IPS DF 4.7 (cell line): ENCODE data around the gene SECTM1.

Experiments
- DNase-seq: peaks from one replicate; pipeline ENCODE4 v3.0.0-alpha.2; 2013; ENCODE audit warnings: low spot score; ENCODE audit errors: extremely low read depth

Gene SECTM1

GRCh38 chr17:82328994-82329507 lies 4.5 kb downstream of the SECTM1 start:
- no peak for DNase-seq

DNA sequence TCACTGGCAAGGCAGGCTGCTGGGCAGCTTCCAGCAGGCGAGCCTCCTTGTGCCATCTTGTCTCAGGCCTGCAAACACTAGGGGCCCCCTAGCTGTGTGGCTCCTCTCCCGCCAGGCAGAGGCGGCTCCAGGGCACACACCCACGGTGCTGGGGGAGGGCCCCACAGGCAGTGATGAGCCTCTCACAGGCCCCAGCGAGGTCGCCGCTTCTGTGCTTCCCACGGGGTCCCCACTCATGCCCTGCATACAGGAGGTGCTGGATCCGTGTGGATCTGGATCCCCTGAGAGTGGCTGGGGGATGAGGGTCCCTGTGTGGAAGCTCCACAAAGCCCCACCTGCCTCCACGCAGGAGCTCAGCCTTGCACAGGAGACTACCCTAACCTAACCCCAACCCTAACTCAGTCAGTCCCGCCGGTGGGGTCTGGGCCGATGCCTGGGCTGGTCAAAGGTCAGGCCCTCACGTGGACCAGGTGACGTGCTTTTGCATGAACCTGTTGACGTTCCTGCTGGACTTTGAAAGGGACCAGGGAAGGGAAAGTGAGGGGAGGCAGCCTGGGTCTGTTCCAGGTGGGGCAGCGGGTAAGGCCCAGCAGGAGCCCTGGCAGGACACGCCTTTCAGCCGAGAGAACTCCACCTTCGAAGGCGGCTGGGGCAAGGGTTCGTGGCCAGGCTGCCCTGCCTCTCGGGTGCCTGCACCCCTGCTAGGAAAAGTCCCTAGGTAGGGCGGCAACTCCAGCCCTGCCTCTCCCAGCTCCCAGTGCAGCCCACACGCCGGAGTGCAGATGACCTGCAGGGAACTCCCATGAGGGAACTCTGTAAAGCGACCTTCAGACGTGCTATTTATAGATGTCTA lies 5.2 kb downstream of the SECTM1 start:
- DNase-seq: no peak

DNA sequence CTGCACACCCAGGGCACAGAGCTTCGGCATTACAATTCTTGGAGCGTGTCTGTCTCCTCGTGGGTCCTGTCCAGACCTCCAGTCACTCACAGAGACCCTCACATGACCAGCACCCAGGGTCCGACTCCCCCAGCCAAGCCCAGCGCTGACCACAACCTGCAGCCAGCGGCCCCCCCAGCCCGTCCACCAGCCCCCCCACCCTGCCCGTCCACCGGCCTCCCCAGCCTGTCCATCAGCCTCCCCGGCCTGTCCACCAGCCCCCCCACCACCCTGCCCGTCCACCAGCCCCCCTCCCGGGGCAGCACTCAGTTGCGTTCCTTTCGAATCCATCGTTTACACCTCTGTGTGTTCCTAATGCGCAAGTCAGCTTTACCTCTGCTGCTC lies 5.8 kb downstream of the SECTM1 start:
- no peak for DNase-seq

DNA sequence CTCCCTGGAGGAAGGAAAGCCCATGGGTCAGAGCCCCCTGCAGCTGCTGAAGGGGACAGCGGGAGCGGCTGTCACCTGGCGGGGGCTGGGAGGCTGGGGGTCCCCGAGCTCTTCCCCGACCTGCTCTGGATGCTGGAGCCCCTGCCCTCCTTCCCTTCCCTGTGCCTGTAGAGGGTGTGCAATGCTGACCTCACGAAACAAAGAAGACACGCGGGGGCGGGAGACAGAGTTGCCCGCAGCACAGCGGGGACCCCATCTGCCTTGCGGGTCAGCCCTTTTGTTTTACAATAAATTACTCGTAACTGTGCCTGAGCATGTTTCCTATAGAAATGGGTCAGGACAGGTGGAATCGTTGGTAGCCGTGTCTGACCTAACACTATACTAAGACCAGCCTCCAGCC lies 6.3 kb downstream of the SECTM1 start:
- DNase-seq: no peak

DNA sequence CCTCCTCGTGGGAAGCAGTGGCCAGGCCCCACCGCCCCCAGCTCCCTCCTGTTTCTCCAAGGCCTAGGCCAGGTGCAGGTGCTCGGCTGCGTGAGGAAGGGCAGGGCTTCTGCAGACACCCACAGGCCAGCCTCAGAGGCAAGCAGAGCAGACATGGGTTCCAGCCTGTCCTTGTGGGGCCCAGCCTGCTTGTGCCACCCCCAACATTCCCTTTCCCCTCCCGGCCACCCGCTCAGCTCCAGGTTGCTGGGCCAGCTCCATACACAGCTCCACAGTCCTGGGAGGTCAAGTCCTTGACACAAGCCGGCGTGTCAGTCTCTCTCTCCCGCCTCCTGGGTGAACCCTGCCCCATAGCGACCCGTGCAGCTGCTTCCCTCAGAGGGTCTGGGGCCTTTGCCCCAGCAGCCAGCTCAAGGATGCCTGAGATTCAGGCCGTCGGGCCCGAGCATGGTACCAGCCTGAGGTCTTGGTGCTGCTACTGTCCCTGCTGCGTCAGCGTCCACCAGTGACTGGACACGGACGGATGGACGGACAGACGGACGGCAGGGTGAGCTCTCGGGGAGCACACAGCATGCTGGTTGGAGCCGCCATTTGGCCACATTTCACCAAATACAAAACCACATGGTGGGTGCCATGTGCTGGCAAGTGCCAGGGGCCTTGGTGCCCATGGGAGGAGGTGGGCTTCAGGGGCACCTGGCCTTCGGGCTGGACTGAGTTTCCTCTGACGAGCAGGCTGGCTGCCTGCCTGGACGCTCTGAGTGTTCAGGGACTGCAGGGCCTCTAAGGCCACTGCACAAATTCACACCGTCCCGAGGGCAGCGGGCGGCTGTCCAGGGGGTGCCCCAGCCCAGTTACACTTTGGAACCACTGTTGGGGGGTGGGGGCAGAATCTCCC lies 8.0 kb downstream of the SECTM1 start:
- no peak for DNase-seq

DNA sequence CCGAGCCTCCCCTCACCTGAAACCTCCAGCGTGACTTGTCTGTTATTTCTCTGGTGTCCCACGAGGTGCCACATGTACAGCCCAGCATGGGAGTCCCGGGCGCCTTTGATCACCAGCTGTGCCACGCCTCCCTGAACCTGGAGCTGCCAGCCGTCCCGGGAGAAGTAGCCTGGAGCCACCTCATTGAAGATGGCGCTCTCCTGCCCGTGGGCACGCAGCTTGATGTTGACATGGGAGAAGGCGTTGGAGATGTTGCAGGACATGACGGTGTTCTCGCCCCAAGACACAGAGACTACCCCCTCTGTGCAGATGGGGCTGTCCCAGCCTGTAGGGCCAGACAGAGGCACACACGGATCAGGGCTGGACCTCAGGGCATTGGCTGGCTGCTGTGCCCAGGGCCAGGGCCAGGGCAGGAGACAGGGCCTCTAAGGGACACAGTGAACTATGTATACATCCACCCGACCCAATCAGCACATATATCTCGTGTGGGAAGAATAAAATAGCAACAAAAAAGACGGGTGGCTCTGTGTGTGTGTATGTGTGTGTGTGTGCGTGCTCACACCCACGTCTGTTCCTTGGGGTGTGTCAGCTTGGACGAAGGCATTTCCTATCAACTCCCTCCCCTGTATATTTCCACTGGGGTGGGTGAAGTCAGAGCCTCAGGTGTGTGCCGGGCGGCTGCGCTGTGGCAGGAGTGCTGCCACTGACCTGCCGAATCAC lies 8.8 kb downstream of the SECTM1 start:
- no peak for DNase-seq

DNA sequence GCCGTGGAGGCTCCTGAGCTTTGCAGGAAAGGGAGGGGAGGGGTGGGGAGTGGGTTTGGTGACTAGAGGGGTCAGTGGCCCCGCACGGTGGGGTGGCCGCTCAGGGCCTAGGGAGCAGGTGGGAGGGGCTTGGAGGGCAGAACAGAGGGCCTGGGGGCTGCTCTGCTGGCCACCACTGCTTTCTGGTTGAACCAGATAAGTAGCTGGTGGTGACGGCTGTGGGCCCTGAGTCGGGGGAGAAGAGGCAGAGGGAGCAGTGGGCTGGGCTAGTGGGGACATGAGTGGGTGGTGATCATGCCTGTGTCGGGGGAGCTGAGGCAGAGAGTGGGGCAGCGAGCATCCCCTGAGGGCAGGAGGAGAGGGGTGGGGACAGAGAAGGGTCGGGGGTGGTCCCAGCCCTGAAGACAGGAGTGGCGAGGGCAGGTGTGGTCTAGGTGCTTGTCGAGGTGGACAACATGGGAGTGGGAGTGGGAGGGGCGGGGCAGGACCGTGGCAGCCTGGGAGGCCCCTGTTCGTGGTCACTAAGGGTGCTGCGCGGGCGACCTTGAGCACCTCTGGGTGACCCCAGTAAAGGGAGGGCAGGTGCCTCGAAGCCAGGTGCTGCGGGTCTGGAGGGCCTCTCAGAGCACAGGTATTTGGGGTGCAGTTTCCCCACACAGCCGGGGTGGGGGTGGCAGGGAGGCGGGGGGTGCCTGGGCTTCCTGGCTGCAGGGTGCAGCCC lies 9.9 kb downstream of the SECTM1 start:
- no peak for DNase-seq

- DNase-seq: no peak
Observed at GRCh38 chr17:82322526-82323453, 10.8 kb downstream of the SECTM1 start.

- no peak for DNase-seq
Observed at GRCh38 chr17:82321947-82322466, 11.6 kb downstream of the SECTM1 start.

DNA sequence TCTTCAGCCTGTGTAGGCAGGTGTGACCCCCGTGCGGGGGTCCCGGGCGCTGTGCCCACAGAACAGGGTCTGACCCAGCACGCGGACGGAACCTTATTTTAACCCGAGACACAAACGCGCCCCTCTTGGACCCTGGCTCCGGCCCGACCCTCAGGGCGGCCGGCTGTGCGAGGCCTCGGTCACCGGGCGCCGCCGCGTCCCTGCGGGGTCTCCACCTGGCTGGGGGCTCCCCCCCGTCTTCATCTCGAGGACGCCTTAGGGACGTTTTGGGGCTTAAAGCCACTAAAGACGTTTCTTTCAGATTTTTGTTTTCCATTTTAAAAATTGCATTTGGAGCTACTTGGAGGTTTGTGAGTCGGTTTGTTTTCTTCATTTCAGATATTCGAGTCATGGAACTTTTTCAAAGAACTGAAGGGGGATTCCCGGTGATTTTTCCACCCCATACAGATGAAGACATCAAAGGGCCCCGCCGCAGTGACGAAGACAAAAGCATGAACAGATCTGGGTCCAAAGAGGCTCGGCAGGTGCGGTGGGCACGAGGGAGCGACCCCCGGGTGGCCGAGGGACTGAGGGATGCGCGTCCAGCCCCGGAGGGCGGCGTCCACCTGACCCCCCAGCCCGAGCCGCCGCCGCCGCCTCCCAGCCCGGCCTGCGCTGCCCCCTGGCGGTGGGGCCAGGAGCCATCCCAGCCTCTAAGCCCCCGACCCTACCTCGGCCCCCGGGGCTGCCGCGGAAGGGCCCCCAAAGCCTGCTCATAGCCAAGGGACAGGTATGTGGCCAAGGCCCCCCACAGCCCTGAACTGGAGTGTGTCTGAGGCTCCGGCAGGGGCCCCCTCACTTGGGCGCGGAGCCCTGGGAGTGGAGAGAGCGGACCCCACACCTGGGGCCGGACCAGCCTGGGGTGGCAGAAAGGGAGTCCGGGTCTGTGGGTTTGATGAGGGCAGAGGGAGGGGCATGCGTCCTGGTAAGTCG lies 12.3 kb downstream of the SECTM1 start:
- DNase-seq: no peak

DNA sequence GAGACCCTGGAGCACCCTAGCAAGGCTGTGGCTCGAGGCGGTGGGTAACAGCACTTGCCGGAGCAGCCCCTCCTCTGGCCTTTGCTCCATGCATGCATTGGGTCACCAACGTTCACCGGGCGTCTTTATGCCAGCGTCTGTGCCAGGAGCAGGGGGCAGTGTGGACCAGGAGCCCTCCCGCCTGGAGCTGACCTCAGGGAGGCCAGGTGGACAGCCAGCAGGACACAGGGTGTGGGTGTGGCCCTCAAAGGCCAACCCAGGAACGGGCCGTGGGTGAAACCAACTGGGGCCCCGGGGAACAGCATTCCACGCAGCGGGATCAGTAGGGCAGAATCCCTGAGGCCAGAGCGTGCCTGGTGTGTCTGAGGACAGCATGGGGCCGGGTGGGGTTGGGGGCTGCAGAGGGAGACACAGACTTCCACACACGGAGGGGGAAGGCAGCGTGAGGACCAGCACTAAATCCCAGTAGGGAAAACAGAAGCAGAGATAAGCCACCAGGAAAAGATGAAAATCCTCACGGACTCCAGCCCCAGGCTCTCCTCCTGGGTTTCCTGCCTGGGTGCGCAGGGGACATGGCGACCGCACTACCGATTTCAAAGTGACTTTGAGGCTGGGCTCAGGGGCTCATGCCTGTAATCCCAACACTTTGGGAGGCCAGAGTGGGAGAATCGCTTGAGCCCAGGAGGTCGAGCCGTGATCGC lies 13.3 kb downstream of the SECTM1 start:
- DNase-seq: no peak

DNA sequence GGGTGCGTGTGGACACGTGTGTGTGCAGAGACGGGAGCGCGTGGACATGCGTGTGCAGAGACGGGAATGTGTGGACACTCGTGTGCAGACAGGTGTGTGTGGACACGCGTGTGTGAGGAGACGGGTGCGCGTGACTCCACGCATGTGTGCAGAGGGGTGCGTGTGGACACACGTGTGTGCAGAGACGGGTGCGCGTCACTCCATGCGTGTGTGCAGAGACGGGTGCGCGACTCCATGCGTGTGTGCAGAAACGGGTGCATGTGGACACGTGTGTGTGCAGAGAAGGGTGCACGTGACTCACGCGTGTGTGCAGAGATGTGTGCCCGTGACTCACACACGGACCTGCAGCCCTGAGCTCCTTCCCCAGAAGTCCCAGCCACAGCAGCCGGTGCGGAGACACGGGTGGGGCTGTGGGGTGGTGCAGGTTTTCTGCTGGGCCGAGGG lies 13.9 kb downstream of the SECTM1 start:
- no peak for DNase-seq

GRCh38 chr17:82318772-82319606 lies 14.6 kb downstream of the SECTM1 start:
- DNase-seq: no peak

GRCh38 chr17:82318169-82318498 lies 15.4 kb downstream of the SECTM1 start:
- no peak for DNase-seq

DNA sequence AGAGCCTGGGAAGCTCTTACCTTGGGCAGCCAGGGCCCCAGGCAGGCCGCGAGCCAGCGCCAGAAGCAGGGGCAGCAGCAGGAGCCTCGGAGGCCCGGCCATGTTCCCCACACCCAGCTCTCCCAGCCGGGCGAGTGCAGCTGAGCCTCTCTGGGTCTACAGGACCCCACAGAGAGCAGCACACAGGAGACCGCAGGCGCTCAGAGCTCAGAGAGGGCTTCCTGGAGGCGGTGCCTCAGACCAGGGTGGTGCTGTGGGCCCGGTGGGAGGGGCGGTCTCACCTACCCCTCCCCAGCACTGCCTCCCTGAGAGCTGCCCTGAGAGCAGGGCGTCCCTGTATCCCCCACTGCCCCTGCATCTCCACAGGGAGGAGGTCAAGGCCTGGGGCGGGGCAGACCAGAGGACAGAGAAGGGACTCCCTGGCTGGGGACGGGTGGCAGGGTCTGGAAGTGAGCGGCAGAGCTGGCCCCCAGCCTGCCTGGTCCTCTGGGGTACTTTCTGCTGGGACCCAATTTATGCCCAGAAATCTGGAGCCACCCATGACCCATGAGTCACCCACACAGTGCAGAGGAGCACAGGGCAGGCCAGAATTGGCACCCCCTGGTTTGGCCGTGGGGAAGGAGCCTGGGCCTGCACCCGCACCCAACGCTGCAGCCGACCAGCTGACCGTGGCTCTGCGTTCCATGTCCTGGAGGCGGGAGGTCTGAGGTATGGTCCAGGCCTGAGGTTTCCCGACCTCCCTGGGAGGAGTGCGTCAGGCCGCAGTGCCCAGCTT lies 16.0 kb downstream of the SECTM1 start, which contains the start of gene CD7:
CD7 (minus strand) TSS at position 215 of the 775 bp plus-strand sequence; CDS start at position 102, 113 bp downstream.
- DNase-seq: no peak
